Measurements from ENCODE around the gene SRGAP1.
A peak's percentile ranks its signal among the peaks of the same experiment; 100 is the strongest.

SRGAP1 gene

DNA sequence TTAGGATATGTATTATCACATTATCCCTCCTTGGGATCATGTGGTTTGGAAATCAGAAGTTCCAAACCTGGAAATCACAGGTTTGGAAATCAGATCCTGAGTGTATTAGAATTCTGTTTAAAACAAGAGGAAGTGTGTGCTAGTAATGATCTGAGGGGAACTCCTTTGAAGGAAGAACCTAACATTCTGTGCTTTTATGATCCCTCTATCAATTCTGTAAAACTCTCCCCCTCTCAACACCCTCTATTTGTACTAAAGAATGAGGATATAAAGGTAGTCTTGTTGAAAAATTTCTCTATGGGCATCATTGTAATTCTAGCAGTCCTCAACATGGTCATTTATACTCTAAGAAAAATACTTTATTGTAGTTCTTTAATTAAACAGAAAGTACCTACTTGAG lies 97.4 kb downstream of the SRGAP1 start:
- Histone ChIP-seq H3K4me3 (no peak overlapping the region), H3K27ac (no peak overlapping the region)
- TF ChIP-seq CTCF (IDR thresholded peaks at IDR 0.05), result no peak
- DNase-seq (ENCODE audit: low spot score), result no peak

DNA sequence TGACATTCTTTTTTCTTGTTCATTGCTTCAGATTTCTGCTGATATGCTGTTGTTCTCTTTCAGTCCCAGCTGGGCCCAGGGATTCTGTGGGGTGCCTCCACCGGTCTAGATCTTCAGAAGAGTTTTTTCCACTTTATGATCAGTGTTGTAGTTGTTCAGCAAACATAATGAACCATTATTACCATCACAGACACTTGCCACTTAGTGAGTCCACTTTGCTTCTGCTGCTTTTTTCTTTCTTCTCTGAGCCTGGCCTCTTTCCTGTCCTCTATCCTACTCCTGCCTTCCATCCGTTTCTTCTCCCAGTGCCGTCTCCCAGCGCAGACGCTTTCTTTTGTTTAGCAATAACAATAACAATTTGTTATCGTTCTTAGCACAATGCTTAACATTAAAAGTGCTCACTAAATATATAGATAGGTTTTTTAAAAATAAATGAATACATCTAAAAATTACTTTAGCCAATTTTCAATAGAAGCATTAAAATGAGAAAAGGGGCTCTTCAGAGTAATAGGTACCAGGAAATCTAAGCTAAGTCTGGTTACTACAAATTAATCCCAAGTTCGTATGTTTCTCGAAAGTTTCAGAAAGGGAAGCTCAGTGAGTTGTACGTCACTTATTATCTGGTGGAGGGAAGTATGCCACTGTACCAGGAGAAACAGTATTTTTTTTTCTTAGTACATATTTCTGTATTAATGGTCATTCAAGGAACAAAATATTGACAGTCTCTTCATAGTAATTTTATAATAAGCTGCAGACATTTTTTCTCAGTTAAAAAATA lies 98.2 kb downstream of the SRGAP1 start:
- TF ChIP-seq CTCF (IDR thresholded peaks at IDR 0.05), result no peak
- no peak for DNase-seq (ENCODE audit: low spot score)
- Histone ChIP-seq H3K4me3 (no peak overlapping the region), H3K27ac (no peak overlapping the region)

GRCh38 chr12:63944034-63944579 lies 99.6 kb downstream of the SRGAP1 start:
- Histone ChIP-seq H3K4me3 (no peak overlapping the region), H3K27ac (peak overlapping the region in 1 of 2 donors; percentile 51)
- DNase-seq (ENCODE audit: low spot score), result no peak
- no peak for TF ChIP-seq CTCF (IDR thresholded peaks at IDR 0.05)

DNA sequence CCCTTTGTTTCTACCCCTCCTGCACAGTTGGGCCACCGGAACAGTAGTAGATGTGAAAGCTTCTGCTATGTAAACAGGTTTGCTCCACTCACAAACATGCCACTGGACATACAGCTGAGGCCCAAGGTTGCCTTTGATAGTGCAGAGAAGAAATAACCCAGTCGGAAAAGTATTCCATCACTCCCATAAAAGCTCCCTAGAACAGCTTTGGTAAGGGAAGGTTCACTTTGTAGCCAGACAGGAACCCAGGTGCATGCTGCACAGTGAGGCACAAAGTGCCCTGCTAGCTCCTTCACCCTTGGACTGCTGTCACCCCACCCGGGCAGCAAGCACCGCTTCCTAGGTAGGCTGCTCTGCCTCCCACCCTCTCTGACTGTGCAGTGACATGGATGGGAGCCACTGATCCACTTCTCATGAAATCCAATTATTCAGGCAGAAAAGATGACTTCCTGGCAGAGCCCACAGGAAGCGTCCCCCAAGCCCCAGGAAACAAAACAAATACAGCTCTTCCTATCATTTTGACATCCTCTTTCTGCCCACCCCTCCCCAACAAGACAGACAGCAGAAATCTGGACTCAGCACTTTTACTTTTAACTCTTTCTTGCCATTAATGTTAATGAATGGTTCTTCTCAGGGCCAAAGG lies 100.2 kb downstream of the SRGAP1 start:
- Histone ChIP-seq H3K27ac (peak overlapping the region in 1 of 2 donors; percentile 51), H3K4me3 (no peak overlapping the region)
- no peak for DNase-seq (ENCODE audit: low spot score)
- TF ChIP-seq CTCF (IDR thresholded peaks at IDR 0.05), result no peak

GRCh38 chr12:63945777-63946176 lies 101.3 kb downstream of the SRGAP1 start:
- no peak overlapping the region for H3K4me3 ChIP-seq
- TF ChIP-seq CTCF (IDR thresholded peaks at IDR 0.05), result no peak
- H3K27ac ChIP-seq, result no peak overlapping the region
- no peak for DNase-seq (ENCODE audit: low spot score)

GRCh38 chr12:63948211-63948610 lies 103.7 kb downstream of the SRGAP1 start:
- no peak for DNase-seq (ENCODE audit: low spot score)
- no peak overlapping the region for H3K27ac ChIP-seq
- TF ChIP-seq CTCF (IDR thresholded peaks at IDR 0.05), result no peak
- no peak overlapping the region for H3K4me3 ChIP-seq
